M059J (cell line): Measurements from ENCODE around the gene ZNF407. TPM values are rescaled to one million over a fixed set of nuclear protein-coding genes. Genes with fewer than 3 reads are reported as not detected.
A peak's percentile ranks its signal among the peaks of the same experiment; 100 is the strongest.

Source experiments
- DNase-seq: peaks from one replicate; pipeline ENCODE4 v3.0.0-alpha.2; 2012; ENCODE audit warnings: low read depth
- total RNA-seq: library from RNA; depleted of rRNA; stranded (reverse); fragments of >200 nt; shearing (Covaris generic); gene quantifications from 2 replicates; pipeline ENCODE4 v1.2.3, GENCODE V29; 2014

The ZNF407 gene
- total RNA-seq, 1 experiment from 2014 or later: 5.9 TPM

DNA sequence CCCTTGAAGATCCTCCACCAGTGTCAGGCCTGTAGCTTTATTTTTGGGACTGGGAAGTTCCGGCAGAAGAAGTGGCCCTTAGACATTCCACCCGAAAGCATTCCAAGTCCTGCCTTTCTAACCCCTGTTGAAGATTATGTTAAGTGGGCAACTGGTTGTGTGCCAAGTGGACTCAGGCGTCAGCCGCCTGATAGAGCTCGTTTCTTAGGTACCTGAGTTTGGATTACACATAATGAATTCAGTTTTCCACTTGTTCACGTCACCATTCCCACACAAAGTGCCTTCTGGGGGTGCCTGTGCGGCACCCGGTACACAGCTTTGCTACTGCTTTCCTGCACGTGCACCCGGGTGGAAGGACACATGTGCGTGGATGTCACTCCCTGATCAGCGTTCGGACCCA, 454.8 kb downstream of the ZNF407 start:
- DNase-seq: no peak

DNA sequence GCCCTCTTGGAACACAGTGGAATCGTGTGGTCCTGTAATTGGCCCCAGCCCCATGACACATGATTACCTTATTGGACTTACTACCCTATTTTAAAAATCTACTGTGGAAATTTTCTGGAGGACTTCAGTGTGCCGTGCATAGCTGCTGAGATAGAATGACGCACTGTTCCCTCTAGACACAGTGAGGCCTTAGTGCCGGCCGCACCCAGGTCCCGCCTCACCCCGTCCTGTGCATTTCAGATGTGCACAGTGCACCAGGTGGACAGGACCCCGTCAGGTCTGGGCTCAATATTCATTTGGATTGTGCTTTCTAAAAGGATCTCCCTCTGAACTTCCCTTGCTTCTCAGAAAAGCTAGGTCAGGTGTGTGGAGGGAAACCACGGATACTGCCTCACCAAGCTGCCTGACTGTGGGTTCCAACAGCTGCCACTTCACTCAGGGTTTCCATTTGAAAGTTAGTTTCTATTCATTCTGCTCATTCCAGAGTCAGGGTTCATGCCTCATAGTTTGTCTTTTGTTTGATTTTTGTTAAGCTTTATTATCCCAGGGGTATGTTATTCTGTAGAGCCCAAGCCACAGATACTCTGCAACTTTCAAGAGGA, 455.5 kb downstream of the ZNF407 start:
- DNase-seq: no peak

DNA sequence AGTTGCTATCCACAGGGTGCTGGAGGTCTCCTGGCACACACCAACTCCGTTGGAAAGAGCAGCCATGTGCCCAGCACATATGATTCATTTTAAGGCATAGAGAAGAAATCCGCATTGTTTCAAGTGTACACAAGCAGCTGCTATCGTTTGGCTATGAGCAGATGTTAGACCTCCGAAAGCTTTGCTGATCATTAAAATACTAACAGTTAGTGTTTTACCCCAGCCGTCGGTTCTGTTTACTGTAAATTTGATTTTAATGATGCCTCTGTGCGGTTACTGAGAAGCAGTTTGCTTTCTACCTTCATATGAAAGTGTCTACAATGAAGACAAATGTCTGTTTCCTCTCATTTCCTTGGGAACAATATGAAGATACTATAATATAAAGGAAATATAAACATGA, 456.4 kb downstream of the ZNF407 start:
- no peak for DNase-seq

DNA sequence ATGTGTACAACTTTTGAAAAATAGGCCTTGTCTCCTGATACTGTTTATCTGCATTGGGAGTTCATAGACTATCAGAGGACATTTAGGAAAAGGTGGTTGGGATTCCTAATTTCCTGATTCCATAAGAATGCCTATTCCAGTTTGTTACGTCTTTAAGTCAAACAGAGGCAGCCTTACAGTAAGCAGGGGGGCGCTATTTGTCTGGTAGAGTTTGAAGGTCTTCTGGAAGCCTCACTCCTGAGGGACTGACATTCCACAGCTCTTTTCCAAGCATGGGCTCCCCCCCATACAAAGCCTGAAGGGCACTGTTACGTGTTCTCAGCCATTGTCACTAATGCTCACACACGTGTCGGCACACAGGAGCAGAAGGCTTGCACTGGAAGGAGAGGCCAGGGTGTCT, 456.9 kb downstream of the ZNF407 start:
- DNase-seq: no peak

DNA sequence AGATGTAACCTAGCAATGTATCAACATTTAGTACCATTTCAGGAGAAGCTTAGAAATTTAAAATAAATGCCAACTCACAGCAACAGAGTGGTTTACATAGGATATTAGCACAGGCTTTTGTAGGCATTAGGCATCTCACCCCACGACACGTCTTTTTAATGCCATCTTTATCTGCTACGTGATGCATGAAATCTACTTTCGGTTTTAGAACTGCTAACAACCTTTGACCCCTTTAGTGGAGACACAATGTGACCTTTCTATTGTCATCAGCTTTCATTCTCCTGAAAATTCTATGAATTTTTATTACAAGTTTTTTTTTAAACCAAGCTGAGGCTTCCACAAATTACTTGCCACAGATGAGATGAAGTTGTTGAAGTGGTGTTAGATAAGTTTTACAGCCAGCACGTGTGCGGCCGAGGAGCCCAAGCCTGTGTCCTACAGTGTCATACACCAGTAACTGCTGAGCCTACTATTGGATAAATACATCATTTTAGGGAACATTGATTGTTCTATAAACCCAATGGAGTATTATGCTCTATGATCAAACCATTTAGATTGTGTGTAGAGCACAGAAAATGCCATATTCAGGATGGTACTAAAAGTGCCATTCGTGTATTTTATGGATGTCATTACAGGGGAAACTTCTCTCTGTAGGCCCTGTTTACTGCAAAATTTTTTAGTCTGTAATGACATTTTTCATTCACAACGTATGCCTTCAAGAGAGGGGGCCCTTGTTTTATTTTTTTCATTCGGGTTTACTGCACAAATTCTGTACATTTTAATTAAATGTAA, 459.7 kb downstream of the ZNF407 start:
- DNase-seq: no peak

DNA sequence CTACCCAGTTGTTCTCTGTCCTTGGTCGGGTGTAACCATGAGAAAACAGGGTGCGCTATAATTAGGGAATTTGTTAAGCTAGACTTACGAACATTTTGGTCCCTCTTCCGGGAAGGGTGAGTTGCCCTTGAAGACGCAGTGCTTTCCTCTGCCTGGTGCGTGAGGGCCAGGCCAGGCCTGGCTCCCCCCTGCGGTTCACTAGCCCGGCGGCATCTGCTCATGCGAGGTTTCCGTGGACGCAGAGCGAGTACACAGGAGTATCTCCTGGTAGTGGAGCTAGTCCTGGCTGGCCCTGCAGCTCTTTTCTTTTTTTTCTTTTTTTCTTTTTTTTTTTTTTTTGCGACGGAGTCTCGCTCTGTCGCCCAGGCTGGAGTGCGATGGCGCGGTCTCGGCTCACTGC, 462.5 kb downstream of the ZNF407 start:
- DNase-seq: no peak

DNA sequence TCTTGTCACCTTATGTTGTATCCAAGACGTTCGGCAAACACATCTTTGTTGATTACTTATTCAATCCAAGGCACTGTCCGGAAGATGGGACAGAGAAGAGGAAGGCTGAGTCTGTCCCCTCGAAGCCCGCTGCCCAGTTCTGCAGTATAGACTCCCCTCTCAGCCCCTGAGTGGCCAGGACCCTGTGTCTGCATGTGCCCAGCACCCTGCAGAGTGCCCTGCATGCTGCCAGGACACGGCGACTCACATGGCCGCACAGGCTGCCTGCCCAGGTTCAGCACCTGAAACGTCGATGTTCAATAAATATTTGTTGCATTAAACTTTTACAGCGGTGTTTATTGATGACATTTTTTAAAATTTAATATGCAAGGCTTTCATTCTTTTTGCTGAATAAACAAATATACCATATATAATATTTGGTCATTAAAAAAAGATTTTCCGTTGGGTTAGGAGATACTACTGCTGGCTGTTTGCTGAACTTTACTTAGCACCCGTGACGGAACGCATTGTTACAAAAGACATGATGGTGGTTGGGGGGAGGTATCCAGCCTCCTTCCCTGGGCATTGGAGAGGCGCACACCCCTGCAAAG, 464.7 kb downstream of the ZNF407 start:
- DNase-seq: no peak

DNA sequence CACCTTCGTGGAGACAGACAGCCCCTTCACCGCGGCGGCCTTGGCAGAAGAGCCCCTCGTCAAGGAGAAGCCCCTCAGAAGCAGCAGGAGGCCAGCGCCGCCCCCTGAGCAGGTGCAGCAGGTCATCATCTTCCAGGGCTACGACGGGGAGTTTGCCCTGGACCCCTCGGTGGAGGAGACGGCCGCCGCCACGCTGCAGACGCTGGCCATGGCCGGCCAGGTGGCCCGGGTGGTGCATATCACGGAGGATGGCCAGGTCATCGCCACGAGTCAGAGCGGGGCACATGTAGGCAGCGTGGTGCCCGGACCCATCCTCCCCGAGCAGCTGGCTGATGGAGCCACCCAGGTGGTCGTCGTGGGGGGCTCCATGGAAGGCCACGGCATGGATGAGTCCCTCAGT, 465.5 kb downstream of the ZNF407 start:
- no peak for DNase-seq

DNA sequence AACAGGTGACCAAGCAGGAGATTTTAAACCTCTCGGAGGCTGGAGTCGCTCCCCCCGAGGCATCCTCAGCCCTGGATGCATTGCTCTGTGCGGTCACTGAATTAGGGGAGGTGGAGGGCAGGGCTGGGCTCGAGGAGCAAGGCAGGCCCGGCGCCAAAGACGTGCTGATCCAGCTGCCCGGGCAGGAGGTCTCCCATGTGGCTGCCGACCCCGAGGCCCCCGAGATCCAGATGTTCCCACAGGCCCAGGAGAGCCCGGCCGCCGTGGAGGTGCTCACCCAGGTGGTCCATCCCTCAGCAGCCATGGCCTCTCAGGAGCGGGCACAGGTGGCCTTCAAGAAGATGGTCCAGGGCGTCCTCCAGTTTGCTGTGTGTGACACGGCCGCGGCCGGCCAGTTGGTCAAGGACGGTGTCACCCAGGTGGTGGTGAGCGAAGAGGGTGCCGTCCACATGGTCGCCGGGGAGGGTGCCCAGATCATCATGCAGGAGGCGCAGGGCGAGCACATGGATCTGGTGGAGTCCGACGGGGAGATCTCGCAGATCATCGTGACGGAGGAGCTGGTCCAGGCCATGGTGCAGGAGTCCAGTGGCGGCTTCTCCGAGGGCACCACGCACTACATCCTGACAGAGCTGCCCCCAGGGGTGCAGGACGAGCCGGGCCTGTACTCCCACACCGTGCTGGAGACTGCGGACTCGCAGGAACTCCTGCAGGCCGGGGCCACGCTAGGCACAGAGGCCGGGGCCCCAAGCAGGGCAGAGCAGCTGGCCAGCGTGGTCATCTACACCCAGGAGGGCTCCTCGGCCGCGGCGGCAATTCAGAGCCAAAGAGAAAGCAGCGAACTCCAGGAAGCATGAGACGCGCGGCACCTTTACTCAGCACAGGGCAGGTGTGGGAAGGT, 466.2 kb downstream of the ZNF407 start:
- DNase-seq: no peak

DNA sequence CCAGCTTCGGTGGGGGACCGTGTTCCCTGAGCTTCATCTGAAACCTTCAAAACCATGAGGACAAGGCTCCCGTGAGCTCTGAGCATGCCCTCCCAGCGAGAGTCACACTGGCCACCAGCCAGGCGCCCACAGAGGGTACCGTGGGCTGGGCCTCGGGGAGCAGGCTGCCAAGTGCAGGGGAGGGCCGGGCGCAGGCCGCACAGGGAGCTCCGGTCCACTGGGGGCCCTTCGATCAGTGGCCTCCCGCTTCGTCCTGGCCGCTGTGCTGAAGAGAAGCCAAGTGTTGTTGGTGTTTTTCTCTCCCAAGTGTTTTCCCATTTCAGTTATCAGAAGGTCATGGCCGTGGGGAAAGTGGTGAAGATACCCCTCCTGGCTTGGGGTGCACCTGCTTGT, 466.8 kb downstream of the ZNF407 start:
- DNase-seq: no peak

DNA sequence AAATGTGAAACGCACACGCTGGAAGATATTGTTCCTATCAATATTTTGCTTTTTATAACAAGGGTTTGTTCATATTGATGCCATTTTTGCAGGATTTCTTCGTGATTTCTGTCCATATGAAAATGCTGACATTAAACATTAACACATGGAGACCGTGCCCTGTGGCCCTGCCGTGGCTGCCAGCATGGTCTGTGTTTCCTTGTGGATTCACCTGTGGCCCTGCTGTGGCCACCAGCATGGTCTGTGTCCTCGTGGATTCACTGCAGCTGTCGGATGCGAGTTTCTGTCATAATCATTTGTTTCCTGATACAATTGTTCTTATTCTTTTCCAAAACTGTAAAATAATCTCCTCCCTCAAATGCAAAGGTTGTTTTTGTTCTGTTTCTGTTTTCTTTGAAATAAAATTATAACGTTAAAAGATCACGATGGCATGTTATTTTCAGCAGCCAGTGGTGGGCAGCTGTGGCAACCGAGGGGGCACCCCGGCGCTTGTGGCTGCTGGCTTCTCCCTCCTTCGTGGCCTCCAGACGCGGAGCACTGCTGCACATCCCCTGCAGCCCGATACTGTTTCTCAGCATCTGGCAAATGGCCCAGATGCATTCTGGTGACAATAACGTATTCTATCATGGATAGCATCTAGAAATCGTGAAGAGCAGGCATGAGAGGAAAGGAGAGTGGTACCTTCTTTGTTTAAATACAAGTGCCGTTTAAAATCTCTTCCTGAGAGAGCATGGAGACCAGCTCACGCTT, 467.8 kb downstream of the ZNF407 start:
- DNase-seq: no peak

DNA sequence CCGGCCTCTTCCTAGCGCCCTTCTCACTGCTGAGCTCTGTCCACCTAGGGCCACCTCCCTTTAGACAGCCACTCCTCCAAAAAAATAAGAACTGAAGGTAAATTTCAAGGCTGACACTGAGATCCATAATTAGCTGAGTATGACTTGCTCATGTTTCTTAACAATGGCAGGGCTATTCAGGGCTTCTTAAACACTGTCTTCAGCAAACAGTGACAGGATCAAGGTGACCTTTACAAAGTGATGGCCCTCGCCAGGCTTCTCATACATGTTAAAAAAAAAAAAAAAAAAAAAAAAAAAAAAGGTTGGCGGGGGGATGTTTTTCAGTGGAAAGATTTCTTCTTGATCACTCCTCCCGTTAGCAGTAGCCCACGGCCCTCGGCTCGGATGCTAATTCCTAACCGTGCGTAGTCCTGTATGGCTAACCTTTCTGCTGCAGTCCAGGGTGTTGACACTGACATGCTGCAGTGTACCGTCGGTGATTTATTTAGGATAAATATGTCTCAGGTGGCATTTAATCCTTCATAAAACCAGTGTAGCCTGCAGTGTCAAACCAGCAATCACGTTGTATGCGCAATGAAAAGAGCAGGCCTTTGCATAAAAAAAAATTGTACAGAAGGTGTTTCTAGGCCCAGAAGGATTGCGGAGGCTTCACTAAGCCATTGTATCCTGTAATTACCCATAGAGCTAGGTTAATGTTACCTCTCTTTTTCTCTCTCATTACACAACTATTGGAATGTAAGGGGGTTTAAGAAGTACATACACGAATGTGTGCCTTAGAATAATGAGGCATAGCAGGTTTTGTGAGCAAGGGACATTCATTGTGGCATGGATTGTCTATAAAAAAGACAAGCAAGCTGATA, 468.6 kb downstream of the ZNF407 start:
- DNase-seq: no peak

DNA sequence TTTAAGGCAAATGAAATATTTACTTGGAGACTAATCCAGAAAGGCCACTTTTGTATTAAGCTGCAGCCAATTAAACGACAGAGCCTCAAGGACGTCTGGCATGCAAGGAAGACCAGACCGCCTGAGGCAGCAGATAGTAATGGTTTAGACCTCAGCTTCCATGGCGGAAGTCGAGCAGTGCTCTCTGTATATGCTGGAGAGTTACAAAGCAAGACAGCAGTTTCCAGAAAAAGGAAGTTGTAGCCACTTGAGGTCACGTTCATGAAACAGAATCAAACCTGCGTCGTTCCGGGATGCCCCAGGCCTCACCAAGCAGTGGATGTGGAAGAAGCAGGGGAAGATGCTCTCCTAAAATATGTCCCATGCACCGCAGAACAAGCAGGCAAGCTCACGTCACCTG, 469.3 kb downstream of the ZNF407 start:
- no peak for DNase-seq

DNA sequence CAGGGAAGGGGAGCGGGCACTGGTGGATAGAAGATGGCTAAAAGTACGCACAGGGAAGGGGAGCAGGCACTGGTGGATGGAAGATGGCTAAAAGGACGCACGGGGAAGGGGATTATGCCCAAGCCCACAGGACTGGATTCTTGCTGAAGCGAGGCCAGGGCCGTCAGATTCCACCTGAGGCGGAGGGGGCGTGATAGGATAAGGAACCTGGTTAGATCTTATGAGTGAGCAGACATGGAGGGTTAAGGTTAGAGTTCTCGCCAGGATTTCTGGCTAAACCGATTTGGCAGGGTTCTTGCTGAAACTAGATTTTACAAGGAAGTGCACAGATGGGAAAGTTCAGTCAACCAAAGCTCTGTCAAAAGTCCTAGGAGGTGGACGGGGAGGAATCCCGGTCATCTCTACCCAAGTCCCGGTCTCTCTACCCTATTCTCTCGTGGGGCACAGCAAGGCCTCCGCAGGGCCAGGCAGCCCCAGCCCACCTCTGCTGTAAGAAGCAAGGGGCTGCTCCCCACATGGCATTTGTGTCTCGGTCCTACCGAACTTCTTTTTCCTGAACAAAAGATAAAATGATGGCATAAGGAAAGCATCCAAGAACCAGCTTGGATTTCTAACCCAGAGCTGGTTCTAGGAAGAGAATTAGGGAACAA, 470.5 kb downstream of the ZNF407 start:
- DNase-seq: no peak

DNA sequence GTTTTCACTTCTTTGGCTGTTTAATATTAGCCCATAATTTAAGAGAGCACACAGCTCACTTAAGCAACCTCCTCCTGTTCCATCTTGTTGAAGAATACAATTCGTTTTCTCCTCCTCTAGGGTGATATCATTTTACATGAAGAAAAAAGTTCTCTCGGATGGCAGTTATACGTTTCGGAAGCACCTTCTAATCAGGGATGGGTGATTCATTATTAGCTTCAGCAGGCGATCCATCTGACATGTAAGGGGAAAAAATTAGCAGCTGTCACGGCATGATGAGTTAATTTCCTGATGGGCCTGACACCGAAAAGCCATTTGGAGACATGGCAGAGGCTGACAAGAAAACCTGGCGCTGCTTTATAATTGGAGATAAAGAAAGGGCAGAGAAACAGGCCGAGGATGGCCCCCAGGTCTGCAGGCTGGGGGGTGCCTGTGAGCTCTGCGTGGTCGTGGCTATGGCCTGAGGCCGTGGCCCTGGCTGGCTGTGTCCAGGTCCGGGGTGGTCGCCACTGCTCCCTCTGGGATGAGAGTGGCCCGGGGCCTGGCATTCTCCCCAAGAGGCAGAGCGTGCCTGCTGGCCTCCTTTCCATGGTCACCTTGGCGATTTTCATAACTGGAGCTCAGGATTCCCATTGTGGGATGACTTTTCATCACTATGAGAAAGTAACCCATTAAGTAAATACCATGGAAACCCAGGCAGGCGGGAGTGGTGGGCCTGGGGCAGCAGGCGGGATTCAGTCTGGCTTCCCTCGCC, 471.2 kb downstream of the ZNF407 start:
- DNase-seq: no peak

DNA sequence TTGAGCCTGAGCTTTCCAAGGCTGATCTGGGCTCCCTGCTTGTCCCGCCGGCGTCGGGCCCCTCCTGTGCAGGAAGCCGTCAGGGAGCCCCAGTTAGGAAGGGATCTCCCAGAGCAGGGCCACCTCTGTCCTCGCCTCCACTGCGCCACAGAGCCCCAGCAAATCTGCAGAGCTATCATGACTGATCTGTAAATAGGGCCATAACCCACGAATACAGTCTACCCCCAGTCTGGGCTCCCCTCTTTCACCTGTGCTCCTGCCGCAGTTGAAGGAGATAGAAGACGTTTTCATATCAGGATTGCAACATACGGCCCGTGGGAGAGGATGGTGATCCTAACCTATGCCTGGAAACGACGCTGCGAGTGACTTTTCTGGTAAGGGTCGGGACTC, 472.6 kb downstream of the ZNF407 start:
- no peak for DNase-seq

DNA sequence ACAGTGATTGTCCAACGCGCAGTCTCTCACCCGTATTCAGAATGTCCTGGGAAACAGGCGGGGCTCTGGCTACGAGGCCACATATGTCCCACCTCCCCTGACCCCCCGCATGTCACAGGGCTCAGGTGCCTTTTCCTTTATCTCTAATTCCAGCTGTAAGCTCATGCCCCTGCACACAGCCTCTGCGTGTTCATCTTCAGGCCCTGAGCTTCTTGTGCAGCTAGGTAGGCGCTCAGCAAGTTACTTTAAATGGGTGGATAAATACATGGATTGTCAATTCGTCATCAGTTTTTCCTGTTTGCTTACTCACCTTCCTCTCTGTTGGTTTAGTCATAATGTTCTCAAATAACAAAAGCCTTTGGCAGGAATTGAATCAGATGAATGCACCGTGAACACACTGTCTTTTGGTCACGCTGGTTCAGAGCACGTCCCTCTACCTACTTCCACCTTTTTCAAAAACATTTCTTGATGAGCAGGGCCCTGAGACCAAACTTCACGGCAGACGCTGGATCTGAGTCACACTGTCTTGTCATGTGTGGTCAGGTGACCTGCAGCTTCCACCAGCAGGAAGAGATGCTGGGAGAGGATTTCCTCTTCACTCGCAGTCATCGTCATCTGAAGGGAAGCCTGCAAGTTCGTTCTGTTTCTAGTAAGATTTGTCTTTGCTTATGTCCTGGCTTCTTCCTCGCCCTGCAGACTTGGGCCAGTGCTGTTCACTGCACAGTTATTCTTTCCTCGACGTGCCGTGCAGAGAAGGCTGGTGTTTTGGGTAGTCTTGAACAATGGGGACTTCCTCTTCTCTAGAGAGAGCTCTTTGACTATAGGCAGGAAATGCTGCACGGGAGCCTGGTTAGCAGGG, 473.2 kb downstream of the ZNF407 start:
- peak; percentile 91 for DNase-seq

DNA sequence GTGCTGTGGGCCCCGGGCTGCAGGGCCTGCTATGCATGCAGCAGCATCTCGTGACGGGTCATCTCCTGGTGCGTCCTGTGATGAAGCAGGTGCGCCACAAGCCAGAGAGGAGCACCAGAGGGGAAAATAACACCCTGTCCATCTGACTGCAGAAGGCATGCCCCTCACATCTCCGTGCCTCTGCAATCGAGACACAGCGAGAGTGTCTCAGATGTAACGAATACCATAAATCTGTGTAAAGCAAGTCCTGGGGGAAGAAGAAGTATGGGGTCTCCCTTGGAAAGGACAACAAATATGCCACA, 473.8 kb downstream of the ZNF407 start:
- DNase-seq: no peak
